Measurements from ENCODE around the gene IARS2. TPM values are rescaled to one million over a fixed set of nuclear protein-coding genes. Genes with fewer than 3 reads are reported as not detected.

Gene IARS2
- total and polyA plus RNA-seq, 2 donors (not counting 3 experiments of a cell fraction or from before 2014, with no cell fraction given): 15.5 to 62.8 TPM

DNA sequence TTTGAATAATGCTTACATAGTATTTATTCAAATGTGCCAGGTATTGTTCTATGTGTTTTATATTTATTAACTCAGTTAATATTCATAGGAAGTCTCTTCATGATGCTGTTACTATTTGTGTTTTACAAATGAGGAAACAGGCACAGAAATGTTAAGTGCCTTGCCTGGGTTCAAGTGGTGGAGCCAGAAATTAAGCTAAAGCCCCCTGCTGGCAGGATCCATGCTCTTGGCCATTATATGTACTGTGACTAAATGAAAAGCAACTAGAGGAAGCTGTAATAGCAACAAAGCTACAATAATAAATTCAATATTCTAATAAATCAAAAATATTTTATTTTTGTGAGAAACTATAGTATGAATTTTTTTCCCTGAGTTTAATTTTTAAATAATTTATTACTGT is 30.0 kb downstream of the IARS2 start:
- DNase-seq (ENCODE audit: low read depth, low spot score) (no peak), FAIRE-seq (no peak)
- no TSS peak for BruUV-seq (replicated peaks)

DNA sequence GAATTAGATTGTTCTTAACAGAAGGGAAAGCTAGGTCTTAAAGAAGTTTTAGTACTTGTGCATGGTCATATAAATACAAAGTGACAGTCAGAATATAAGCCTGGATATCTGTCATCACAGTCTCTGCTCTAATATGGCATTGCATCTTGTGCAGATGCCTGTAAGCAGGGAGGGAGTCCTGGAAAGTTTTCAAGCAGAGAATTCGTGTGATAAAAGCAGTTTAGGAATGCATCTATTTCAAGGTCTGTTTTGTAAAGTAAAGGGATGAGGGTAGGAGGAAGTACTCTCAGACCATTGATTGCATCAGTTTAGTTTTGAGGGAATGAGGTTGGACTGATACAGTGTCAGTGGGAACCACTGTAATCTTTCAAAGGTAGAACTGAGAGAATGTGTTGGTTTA is 30.6 kb downstream of the IARS2 start:
- intact Hi-C loops (cut with micrococcal nuclease) (loop anchor here (2.0 kb wide), 1 partner anchor 134 kb away; no protein-coding TSS in a partner anchor), dilution Hi-C loops (cut with MboI; ENCODE audit: extremely low pct_ligation_motif_present, low sequenced_read_pairs) (no loop called here)
- Histone ChIP-seq H2AFZ (ENCODE audit: low read depth, low read length) (no peak overlapping the region), H3K79me2 (ENCODE audit: control insufficient read depth, insufficient read depth, low read length) (no peaks in the 10 kb centered on the region), H4K20me1 (replicated peaks; ENCODE audit: control insufficient read depth, extremely low read depth, insufficient read depth, low read length) (no peaks in the 10 kb centered on the region), H3K9me1 (replicated peaks; ENCODE audit: control insufficient read depth, extremely low read depth, insufficient read depth, low read length) (no peaks in the 10 kb centered on the region), H3K27ac (ENCODE audit: insufficient read depth, low read depth, low read length) (no peak overlapping the region), H3K27me3 (ENCODE audit: control insufficient read depth in 2 of 2, insufficient read depth in 2 of 2, low read length in 2 of 2) (no peaks in the 10 kb centered on the region), H3K4me1 (ENCODE audit: control insufficient read depth, extremely low read depth, insufficient read depth, low read length) (no peaks in the 10 kb centered on the region), H3K9me3 (replicated peaks; ENCODE audit: control insufficient read depth, insufficient read depth, low read length) (no peaks in the 10 kb centered on the region), H3K4me3 (replicated peaks in 1 of 3; ENCODE audit: insufficient read depth in 1 of 3, low read depth in 1 of 3, low read length in 3 of 3) (no peak overlapping the region), H3K36me3 (ENCODE audit: control insufficient read depth in 2 of 2, extremely low read depth in 1 of 2, insufficient read depth in 2 of 2, low read length in 2 of 2) (peaks cover 4% of the 10 kb centered on the region in 2 experiments), H3K4me2 (ENCODE audit: insufficient read depth, low read length) (no peak overlapping the region), H3K9ac (replicated peaks; ENCODE audit: extremely low read depth, insufficient read depth, low read length) (no peak overlapping the region)
- ChIA-PET CTCF (interaction anchor here (0.7 to 4.6 kb wide), 16 partner anchors 9 to 135 kb away, joined by 3 to 22 read pairs (median 4); partner anchors contain the start of gene BPNT1), POLR2A (no interaction called here)
- no TSS peak for BruUV-seq (replicated peaks)
- DNase-seq (ENCODE audit: low read depth, low spot score) (no peak), FAIRE-seq (no peak)
- TF ChIP-seq POLR2AphosphoS5 (IDR thresholded peaks at IDR 0.05; ENCODE audit: insufficient read depth, low read depth, low read length) (no peak), FOS (IDR thresholded peaks at IDR 0.05; ENCODE audit: borderline replicate concordance, insufficient read depth, low read length) (no peak), POLR2A (IDR thresholded peaks at IDR 0.05; ENCODE audit: low read depth, low read length) (no peak), MYC (IDR thresholded peaks at IDR 0.05; ENCODE audit: low read depth, low read length) (no peak), EZH2 (IDR thresholded peaks at IDR 0.05; ENCODE audit: borderline replicate concordance, low read depth, low read length, severe bottlenecking) (no peak), JUN (IDR thresholded peaks at IDR 0.05; ENCODE audit: borderline replicate concordance, insufficient read depth, insufficient read length, low read depth) (no peak), GATA2 (IDR thresholded peaks at IDR 0.05; ENCODE audit: insufficient read depth, insufficient read length, low read depth, low read length) (no peak)
- TF ChIP-seq, protein P1, sequence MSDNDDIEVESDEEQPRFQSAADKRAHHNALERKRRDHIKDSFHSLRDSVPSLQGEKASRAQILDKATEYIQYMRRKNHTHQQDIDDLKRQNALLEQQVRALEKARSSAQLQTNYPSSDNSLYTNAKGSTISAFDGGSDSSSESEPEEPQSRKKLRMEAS (IDR thresholded peaks at IDR 0.05; ENCODE audit: insufficient read depth, insufficient read length): no peak
- TF ChIP-seq, protein P2, sequence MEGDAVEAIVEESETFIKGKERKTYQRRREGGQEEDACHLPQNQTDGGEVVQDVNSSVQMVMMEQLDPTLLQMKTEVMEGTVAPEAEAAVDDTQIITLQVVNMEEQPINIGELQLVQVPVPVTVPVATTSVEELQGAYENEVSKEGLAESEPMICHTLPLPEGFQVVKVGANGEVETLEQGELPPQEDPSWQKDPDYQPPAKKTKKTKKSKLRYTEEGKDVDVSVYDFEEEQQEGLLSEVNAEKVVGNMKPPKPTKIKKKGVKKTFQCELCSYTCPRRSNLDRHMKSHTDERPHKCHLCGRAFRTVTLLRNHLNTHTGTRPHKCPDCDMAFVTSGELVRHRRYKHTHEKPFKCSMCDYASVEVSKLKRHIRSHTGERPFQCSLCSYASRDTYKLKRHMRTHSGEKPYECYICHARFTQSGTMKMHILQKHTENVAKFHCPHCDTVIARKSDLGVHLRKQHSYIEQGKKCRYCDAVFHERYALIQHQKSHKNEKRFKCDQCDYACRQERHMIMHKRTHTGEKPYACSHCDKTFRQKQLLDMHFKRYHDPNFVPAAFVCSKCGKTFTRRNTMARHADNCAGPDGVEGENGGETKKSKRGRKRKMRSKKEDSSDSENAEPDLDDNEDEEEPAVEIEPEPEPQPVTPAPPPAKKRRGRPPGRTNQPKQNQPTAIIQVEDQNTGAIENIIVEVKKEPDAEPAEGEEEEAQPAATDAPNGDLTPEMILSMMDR (IDR thresholded peaks at IDR 0.05; ENCODE audit: extremely low read depth in 1 of 2, insufficient read depth in 1 of 2, low read depth in 1 of 2, low read length in 2 of 2): no peak

More for the DNA sequence above, 30.0 kb downstream of the IARS2 start:
- Histone ChIP-seq H3K9me1 (replicated peaks; ENCODE audit: control insufficient read depth, extremely low read depth, insufficient read depth, low read length) (no peaks in the 10 kb centered on the region), H3K4me3 (replicated peaks in 1 of 3; ENCODE audit: insufficient read depth in 1 of 3, low read depth in 1 of 3, low read length in 3 of 3) (no peak overlapping the region), H3K9me3 (replicated peaks; ENCODE audit: control insufficient read depth, insufficient read depth, low read length) (no peaks in the 10 kb centered on the region), H3K79me2 (ENCODE audit: control insufficient read depth, insufficient read depth, low read length) (no peaks in the 10 kb centered on the region), H3K4me2 (ENCODE audit: insufficient read depth, low read length) (no peak overlapping the region), H3K27me3 (ENCODE audit: control insufficient read depth in 2 of 2, insufficient read depth in 2 of 2, low read length in 2 of 2) (no peaks in the 10 kb centered on the region), H3K36me3 (ENCODE audit: control insufficient read depth in 2 of 2, extremely low read depth in 1 of 2, insufficient read depth in 2 of 2, low read length in 2 of 2) (peaks cover 4% of the 10 kb centered on the region in 2 experiments), H4K20me1 (replicated peaks; ENCODE audit: control insufficient read depth, extremely low read depth, insufficient read depth, low read length) (no peaks in the 10 kb centered on the region), H2AFZ (ENCODE audit: low read depth, low read length) (no peak overlapping the region), H3K4me1 (ENCODE audit: control insufficient read depth, extremely low read depth, insufficient read depth, low read length) (no peaks in the 10 kb centered on the region), H3K9ac (replicated peaks; ENCODE audit: extremely low read depth, insufficient read depth, low read length) (no peak overlapping the region), H3K27ac (ENCODE audit: insufficient read depth, low read depth, low read length) (no peak overlapping the region)
- dilution Hi-C loops (cut with MboI; ENCODE audit: extremely low pct_ligation_motif_present, low sequenced_read_pairs): no loop called here
- ChIA-PET CTCF (interaction anchor here (0.7 to 4.6 kb wide), 15 partner anchors 11 to 135 kb away, joined by 3 to 22 read pairs (median 4); partner anchors contain the start of gene BPNT1), POLR2A (no interaction called here)
- intact Hi-C loops (cut with micrococcal nuclease): loop anchor here (2.0 kb wide), 1 partner anchor 133 kb away; no protein-coding TSS in a partner anchor
- TF ChIP-seq EZH2 (IDR thresholded peaks at IDR 0.05; ENCODE audit: borderline replicate concordance, low read depth, low read length, severe bottlenecking): no peak
- no peak for TF ChIP-seq MYC (IDR thresholded peaks at IDR 0.05; ENCODE audit: low read depth, low read length)
- TF ChIP-seq, protein P2 (IDR thresholded peaks at IDR 0.05; ENCODE audit: extremely low read depth in 1 of 2, insufficient read depth in 1 of 2, low read depth in 1 of 2, low read length in 2 of 2): peak; percentile 28 to 31
- TF ChIP-seq, protein P1 (IDR thresholded peaks at IDR 0.05; ENCODE audit: insufficient read depth, insufficient read length): no peak

Measured in endothelial cell of umbilical vein (primary cell).